NCI-H2029 (cell line): Measurements from ENCODE around the gene IDS.

Experiments
- DNase-seq: peaks from one replicate; lab custom pipeline; 2025; lab: John Stamatoyannopoulos, UW

The IDS gene

GRCh38 chrX:149456476-149457245 lies 48.4 kb downstream of the IDS start:
- no peak for DNase-seq

- no peak for DNase-seq
These were observed 49.2 kb downstream of the IDS start for GRCh38 chrX:149455934-149456333.

DNA sequence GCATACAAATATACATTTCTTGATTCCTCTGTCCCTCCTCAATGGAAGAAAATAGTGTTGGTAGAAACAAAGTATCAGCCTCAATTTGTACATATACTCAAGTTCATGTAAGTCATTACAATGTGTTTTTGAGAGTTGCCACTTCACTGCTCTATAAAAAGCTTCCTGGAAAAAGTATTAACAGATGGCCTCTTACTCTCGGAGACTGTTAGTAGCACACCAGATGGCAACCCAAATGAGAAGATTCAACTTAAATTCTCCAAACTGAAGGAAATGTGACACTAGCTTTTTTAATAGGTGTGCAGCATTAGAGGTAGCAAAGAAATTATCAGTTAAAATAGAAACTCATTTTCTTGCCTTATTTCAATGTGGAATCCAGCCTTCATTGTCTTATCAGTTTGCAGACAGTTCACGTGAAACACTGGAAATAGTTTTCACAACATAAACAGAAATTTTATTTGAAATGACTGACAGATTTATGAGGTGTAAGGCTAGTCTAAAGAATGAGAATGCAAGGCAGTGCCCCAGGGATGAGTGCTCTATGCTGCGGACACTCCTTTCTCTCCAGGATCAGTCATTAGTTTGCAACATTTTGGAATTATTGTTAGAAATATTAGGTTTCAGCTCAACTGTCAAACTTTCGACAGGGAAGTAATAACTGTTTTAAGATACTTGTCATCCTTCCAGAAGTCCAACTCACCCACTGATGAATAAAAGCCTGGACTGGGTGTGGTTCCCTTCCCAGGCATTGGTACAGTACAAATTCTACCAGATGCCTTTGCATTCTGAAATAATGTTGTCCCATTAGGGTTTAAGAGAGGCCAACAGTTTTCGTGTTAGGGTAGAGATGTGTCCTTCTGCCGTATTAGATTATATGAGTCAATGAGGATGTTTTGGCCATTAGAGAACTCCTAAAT lies 50.9 kb downstream of the IDS start:
- DNase-seq, result no peak

- DNase-seq, result no peak
These were observed 52.1 kb downstream of the IDS start for GRCh38 chrX:149453030-149453429.

DNA sequence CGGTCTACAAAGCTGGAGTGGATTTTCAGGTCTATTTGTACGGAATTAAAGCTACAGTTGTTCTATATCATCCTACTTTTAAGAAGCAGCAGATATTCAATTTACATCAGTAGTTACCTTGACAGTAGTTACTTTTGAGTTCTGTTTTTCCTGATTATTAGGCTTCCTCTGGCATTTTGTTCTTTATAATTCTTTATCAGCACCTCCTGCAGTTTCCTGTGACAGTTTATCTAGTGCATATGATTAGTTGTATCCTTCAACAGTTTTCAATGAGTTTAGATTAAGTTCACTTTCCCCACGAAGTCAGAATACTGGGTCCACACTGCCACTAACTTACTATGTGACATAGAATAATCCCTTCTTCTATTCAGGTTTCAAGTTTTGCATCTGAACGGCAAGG lies 71.7 kb downstream of the IDS start:
- DNase-seq, result no peak

DNA sequence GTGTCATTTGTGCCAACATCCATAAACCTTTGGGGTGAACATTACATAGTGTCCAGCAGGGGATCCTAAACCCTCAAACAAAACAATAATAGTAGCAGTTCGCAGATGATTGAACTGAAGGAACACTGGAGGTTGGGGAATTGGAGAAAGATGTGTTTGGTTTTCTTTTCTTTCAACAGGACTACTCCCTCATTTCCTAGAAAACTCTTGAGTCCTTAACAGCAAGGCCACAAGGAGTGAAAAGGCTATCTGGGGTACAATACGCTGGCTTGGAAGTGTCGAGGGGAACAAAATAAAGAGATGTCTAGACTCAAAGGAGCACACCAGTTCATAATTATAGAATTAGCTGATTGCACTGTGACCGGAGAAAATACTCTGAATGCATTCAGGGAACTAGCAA lies 72.1 kb downstream of the IDS start:
- no peak for DNase-seq
